Parathyroid adenoma (tissue), 2 donors: ENCODE data around the gene LRRC57.
A peak's percentile ranks its signal among the peaks of the same experiment; 100 is the strongest.

Experiments
- H2AFZ ChIP-seq: fragments of 300-600 bp; sonication (generic); one replicate; pipeline ENCODE4 v1.7.0; 2017; ENCODE audit warnings: antibody characterized with exemption, mild to moderate bottlenecking
- H3K27ac ChIP-seq: fragments of 300-600 bp; sonication (generic); one replicate; pipeline ENCODE4 v1.7.0; 2017
- H3K27me3 ChIP-seq: fragments of 300-600 bp; sonication (generic); one replicate; pipeline ENCODE4 v1.7.0; 2017; ENCODE audit warnings: low read length; ENCODE audit not compliant: control insufficient read depth, insufficient read depth
- H3K36me3 ChIP-seq: fragments of 300-600 bp; sonication (generic); one replicate; pipeline ENCODE4 v1.7.0; 2017; ENCODE audit warnings: low read length; ENCODE audit not compliant: control insufficient read depth, insufficient read depth
- H3K4me1 ChIP-seq: fragments of 300-600 bp; sonication (generic); one replicate; pipeline ENCODE4 v1.7.0; 2017; ENCODE audit warnings: control low read depth
- H3K4me2 ChIP-seq: fragments of 300-600 bp; sonication (generic); one replicate; pipeline ENCODE4 v1.7.0; 2017; ENCODE audit warnings: low read length
- H3K4me3 ChIP-seq: fragments of 300-600 bp; sonication (generic); one replicate; pipeline ENCODE4 v1.7.0; 2017; ENCODE audit warnings: low read depth, low read length
- H3K79me2 ChIP-seq: fragments of 300-600 bp; sonication (generic); one replicate; pipeline ENCODE4 v1.7.0; 2017; ENCODE audit warnings: control low read depth
- H3K9ac ChIP-seq: fragments of 300-600 bp; sonication (generic); one replicate; pipeline ENCODE4 v1.7.0; 2017; ENCODE audit warnings: mild to moderate bottlenecking
- H3K9me3 ChIP-seq: fragments of 300-600 bp; sonication (generic); one replicate; pipeline ENCODE4 v1.7.0; 2017; ENCODE audit warnings: low read length; ENCODE audit not compliant: control insufficient read depth
- TF ChIP-seq, protein P1 (sequence below): fragments of 300-600 bp; sonication (generic); IDR thresholded peaks from one replicate; pipeline ENCODE4 v1.7.0; 2017; ENCODE audit warnings: antibody characterized with exemption, mild to moderate bottlenecking
- donor health status: primary hyperparathyroidism.

LRRC57 gene

GRCh38 chr15:42582569-42583375, 34.2 kb upstream of the LRRC57 start:
- H3K4me1 ChIP-seq = no peaks in the 10 kb centered on the region
- no peak overlapping the region for H3K27ac ChIP-seq
- no peak overlapping the region for H3K9ac ChIP-seq
- no peak overlapping the region for H3K4me2 ChIP-seq
- H3K4me3 ChIP-seq = no peak overlapping the region
- no peak overlapping the region for H2AFZ ChIP-seq
- H3K79me2 ChIP-seq = no peaks in the 10 kb centered on the region
- no peaks in the 10 kb centered on the region for H3K9me3 ChIP-seq
- H3K36me3 ChIP-seq = no peaks in the 10 kb centered on the region
- TF ChIP-seq, protein P1, sequence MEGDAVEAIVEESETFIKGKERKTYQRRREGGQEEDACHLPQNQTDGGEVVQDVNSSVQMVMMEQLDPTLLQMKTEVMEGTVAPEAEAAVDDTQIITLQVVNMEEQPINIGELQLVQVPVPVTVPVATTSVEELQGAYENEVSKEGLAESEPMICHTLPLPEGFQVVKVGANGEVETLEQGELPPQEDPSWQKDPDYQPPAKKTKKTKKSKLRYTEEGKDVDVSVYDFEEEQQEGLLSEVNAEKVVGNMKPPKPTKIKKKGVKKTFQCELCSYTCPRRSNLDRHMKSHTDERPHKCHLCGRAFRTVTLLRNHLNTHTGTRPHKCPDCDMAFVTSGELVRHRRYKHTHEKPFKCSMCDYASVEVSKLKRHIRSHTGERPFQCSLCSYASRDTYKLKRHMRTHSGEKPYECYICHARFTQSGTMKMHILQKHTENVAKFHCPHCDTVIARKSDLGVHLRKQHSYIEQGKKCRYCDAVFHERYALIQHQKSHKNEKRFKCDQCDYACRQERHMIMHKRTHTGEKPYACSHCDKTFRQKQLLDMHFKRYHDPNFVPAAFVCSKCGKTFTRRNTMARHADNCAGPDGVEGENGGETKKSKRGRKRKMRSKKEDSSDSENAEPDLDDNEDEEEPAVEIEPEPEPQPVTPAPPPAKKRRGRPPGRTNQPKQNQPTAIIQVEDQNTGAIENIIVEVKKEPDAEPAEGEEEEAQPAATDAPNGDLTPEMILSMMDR = no peak
- H3K27me3 ChIP-seq = no peaks in the 10 kb centered on the region

GRCh38 chr15:42581272-42581730, 32.7 kb upstream of the LRRC57 start:
- Histone ChIP-seq H3K4me1 (no peaks in the 10 kb centered on the region), H3K27ac (no peak overlapping the region), H3K9me3 (no peaks in the 10 kb centered on the region), H2AFZ (peak overlapping the region; percentile 75), H3K4me2 (peak overlapping the region; percentile 71), H3K9ac (no peak overlapping the region), H3K79me2 (no peaks in the 10 kb centered on the region), H3K27me3 (no peaks in the 10 kb centered on the region), H3K36me3 (no peaks in the 10 kb centered on the region), H3K4me3 (peak overlapping the region; percentile 24)
- TF ChIP-seq, protein P1 = no peak

DNA sequence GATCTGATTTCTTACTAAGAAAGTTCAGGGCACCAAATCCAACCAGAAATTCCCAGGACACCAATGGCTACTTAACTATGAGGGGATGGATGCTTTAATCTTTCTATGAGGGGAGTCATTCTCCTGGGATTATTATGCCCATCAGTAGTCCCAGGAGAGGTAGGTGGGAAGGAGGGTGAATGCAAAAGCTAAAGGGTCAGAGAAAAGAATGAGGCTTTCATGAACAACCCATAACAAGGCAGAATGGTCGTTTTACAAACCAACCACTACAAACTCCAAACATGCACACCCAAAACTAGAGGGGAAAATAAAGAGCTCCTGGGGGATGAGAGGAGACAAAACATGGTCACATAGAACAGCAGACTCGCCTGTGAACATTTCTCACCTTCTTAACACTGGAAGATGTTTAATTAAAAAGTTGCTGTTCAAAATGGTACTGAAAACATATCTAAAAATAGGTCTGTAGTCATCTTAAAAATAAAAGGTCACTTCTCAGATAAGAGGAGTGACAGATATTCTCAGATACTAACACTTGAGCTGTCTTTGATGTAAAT, 30.5 kb upstream of the LRRC57 start:
- H3K27me3 ChIP-seq = no peaks in the 10 kb centered on the region
- H3K9ac ChIP-seq = no peak overlapping the region
- H2AFZ ChIP-seq = no peak overlapping the region
- TF ChIP-seq, protein P1 = no peak
- H3K4me2 ChIP-seq = no peak overlapping the region
- no peaks in the 10 kb centered on the region for H3K9me3 ChIP-seq
- H3K79me2 ChIP-seq = no peaks in the 10 kb centered on the region
- no peak overlapping the region for H3K27ac ChIP-seq
- H3K4me3 ChIP-seq = no peak overlapping the region
- H3K4me1 ChIP-seq = no peaks in the 10 kb centered on the region
- no peaks in the 10 kb centered on the region for H3K36me3 ChIP-seq

- Histone ChIP-seq H3K27me3 (no peaks in the 10 kb centered on the region), H3K9me3 (no peaks in the 10 kb centered on the region), H2AFZ (no peak overlapping the region), H3K4me3 (no peak overlapping the region), H3K9ac (no peak overlapping the region), H3K27ac (no peak overlapping the region), H3K4me2 (no peak overlapping the region), H3K36me3 (no peaks in the 10 kb centered on the region), H3K79me2 (no peaks in the 10 kb centered on the region), H3K4me1 (no peaks in the 10 kb centered on the region)
- TF ChIP-seq, protein P1 = no peak
Observed at GRCh38 chr15:42577514-42578031, 29.0 kb upstream of the LRRC57 start.
